ENCODE measurements around the gene ABCA13.

The ABCA13 gene

GRCh38 chr7:48305661-48306060, 134.4 kb downstream of the ABCA13 start:
- no peak for DNase-seq

GRCh38 chr7:48307041-48307714, 135.9 kb downstream of the ABCA13 start:
- DNase-seq: no peak

- no peak for DNase-seq
These were observed 138.5 kb downstream of the ABCA13 start for GRCh38 chr7:48309720-48310119.

- no peak for DNase-seq
These were observed 140.3 kb downstream of the ABCA13 start for GRCh38 chr7:48311464-48312100.

- DNase-seq: no peak
These were observed 140.9 kb downstream of the ABCA13 start for GRCh38 chr7:48312151-48312550.

- DNase-seq: no peak
These were observed 145.5 kb downstream of the ABCA13 start for GRCh38 chr7:48316768-48317167.

GRCh38 chr7:48317360-48317759, 146.1 kb downstream of the ABCA13 start:
- no peak for DNase-seq

- no peak for DNase-seq
These were observed 150.2 kb downstream of the ABCA13 start for GRCh38 chr7:48321319-48322010.

GRCh38 chr7:48337012-48337621, 165.9 kb downstream of the ABCA13 start:
- DNase-seq: no peak

- no peak for DNase-seq
These were observed 166.5 kb downstream of the ABCA13 start for GRCh38 chr7:48337781-48338180.

- no peak for DNase-seq
These were observed 176.1 kb downstream of the ABCA13 start for GRCh38 chr7:48347230-48347825.

GRCh38 chr7:48350515-48350914, 179.3 kb downstream of the ABCA13 start:
- DNase-seq: no peak

GRCh38 chr7:48351900-48352299, 180.6 kb downstream of the ABCA13 start:
- DNase-seq: no peak

- DNase-seq: no peak
These were observed 184.1 kb downstream of the ABCA13 start for GRCh38 chr7:48355346-48355745.

- DNase-seq: no peak
These were observed 189.3 kb downstream of the ABCA13 start for GRCh38 chr7:48360574-48360973.

- no peak for DNase-seq
These were observed 191.9 kb downstream of the ABCA13 start for GRCh38 chr7:48363174-48363573.

GRCh38 chr7:48365010-48365409, 193.8 kb downstream of the ABCA13 start:
- no peak for DNase-seq

GRCh38 chr7:48366096-48366495, 194.8 kb downstream of the ABCA13 start:
- DNase-seq: no peak

- DNase-seq: no peak
These were observed 205.0 kb downstream of the ABCA13 start for GRCh38 chr7:48376263-48376662.

- DNase-seq: no peak
These were observed 209.7 kb downstream of the ABCA13 start for GRCh38 chr7:48380921-48381320.

- no peak for DNase-seq
These were observed 210.3 kb downstream of the ABCA13 start for GRCh38 chr7:48381571-48381970.

- DNase-seq: no peak
These were observed 213.0 kb downstream of the ABCA13 start for GRCh38 chr7:48384180-48384752.

GRCh38 chr7:48387932-48388331, 216.7 kb downstream of the ABCA13 start:
- DNase-seq: no peak
